Smooth muscle cell (in vitro differentiated cells): Measurements from ENCODE around the gene CCSER1. TPM values are rescaled to one million over a fixed set of nuclear protein-coding genes. Genes with fewer than 3 reads are reported as not detected.

Experiments
- DNase-seq: peaks from one replicate; lab custom pipeline; 2025; ENCODE audit not compliant: unreplicated experiment; lab: John Stamatoyannopoulos, UW
- H2AFZ ChIP-seq: fragments of 200-600 bp; sonication (generic); 2 replicates; pipeline ENCODE4 v1.6.0; 2016; ENCODE audit warnings: antibody characterized with exemption, low read depth, mild to moderate bottlenecking
- H3F3A ChIP-seq: fragments of 200-600 bp; sonication (generic); 2 replicates; pipeline ENCODE4 v1.6.0; 2017; ENCODE audit warnings: antibody characterized with exemption, low read depth
- H3K27ac ChIP-seq: fragments of 200-600 bp; sonication (generic); 2 replicates; pipeline ENCODE4 v1.5.1; 2016; ENCODE audit warnings: low read depth, mild to moderate bottlenecking
- H3K27me3 ChIP-seq: fragments of 200-600 bp; sonication (generic); 2 replicates; pipeline ENCODE4 v1.6.1; 2016; ENCODE audit warnings: low read depth, mild to moderate bottlenecking
- H3K36me3 ChIP-seq: fragments of 200-600 bp; sonication (generic); 2 replicates; pipeline ENCODE4 v1.5.1; 2016; ENCODE audit warnings: low read depth
- H3K4me1 ChIP-seq: fragments of 200-600 bp; sonication (generic); 2 replicates; pipeline ENCODE4 v1.5.1; 2016; ENCODE audit warnings: low read depth
- H3K4me2 ChIP-seq: fragments of 200-600 bp; sonication (generic); 2 replicates; pipeline ENCODE4 v1.6.0; 2016; ENCODE audit warnings: mild to moderate bottlenecking
- H3K4me3 ChIP-seq: fragments of 200-600 bp; sonication (generic); 2 replicates; pipeline ENCODE4 v1.5.1; 2016; ENCODE audit warnings: mild to moderate bottlenecking
- H3K79me2 ChIP-seq: fragments of 200-600 bp; sonication (generic); 2 replicates; pipeline ENCODE4 v1.6.0; 2016; ENCODE audit warnings: low read depth, mild to moderate bottlenecking
- H3K9ac ChIP-seq: fragments of 200-600 bp; sonication (generic); 2 replicates; pipeline ENCODE4 v1.6.0; 2016; ENCODE audit warnings: low read depth
- H3K9me3 ChIP-seq: fragments of 200-600 bp; sonication (generic); replicated peaks from 2 replicates; pipeline ENCODE4 v1.5.1; 2016; ENCODE audit warnings: low read depth
- H4K20me1 ChIP-seq: fragments of 200-600 bp; sonication (generic); 2 replicates; pipeline ENCODE4 v1.6.0; 2016; ENCODE audit warnings: low read depth
- CTCF ChIP-seq: fragments of 200-600 bp; sonication (generic); IDR thresholded peaks from 2 replicates; pipeline ENCODE4 v1.5.1; 2017; ENCODE audit warnings: borderline replicate concordance, mild to moderate bottlenecking, antibody characterized with exemption; ENCODE audit not compliant: insufficient read depth, poor library complexity, severe bottlenecking
- WGBS: methylation state at CpG from one replicate; pipeline ENCODE4 v1.1.7; 2016; ENCODE audit warnings: low lambda C conversion rate; 5-methylcytosine and 5-hydroxymethylcytosine counted together
- polyA plus RNA-seq: library from polyadenylated mRNA; unstranded; fragments of >200 nt; fragmentation: Nextera tagmentation; extraction: Ambion mirVana; gene quantifications from 2 replicates; pipeline ENCODE4 v1.2.1, GENCODE V29; 2016
- total RNA-seq: library from RNA; depleted of rRNA; stranded (reverse); fragments of >200 nt; gene quantifications from 2 replicates; pipeline ENCODE4 v1.2.3, GENCODE V29; 2014

Gene CCSER1
- total and polyA plus RNA-seq, 2 experiments from 2014 or later = 0.76 TPM; not detected in 1

- Histone ChIP-seq H3K27me3 (no peaks in the 10 kb centered on the region), H3K4me1 (no peaks in the 10 kb centered on the region), H3K79me2 (no peaks in the 10 kb centered on the region), H3K4me3 (no peak overlapping the region), H3K4me2 (no peak overlapping the region), H4K20me1 (no peaks in the 10 kb centered on the region), H2AFZ (no peak overlapping the region), H3K36me3 (no peaks in the 10 kb centered on the region), H3K9me3 (no peaks in the 10 kb centered on the region), H3K27ac (no peak overlapping the region), H3F3A (no peaks in the 10 kb centered on the region), H3K9ac (no peak overlapping the region)
- DNase-seq = no peak
- TF ChIP-seq CTCF = no peak
Measured at GRCh38 chr4:90082449-90082848, 44.7 kb upstream of the CCSER1 start.

GRCh38 chr4:90084277-90084966 lies 42.8 kb upstream of the CCSER1 start:
- WGBS = 83% methylated on average over 3 of the region's 3 CpGs
- no peaks in the 10 kb centered on the region for H3K79me2 ChIP-seq

GRCh38 chr4:90084967-90085295 lies 42.3 kb upstream of the CCSER1 start:
- Histone ChIP-seq H3K4me2 (no peak overlapping the region), H3K4me3 (no peak overlapping the region), H3F3A (no peaks in the 10 kb centered on the region), H3K27ac (no peak overlapping the region), H3K79me2 (no peaks in the 10 kb centered on the region), H3K4me1 (no peaks in the 10 kb centered on the region), H3K27me3 (no peaks in the 10 kb centered on the region), H3K36me3 (no peaks in the 10 kb centered on the region), H3K9me3 (no peaks in the 10 kb centered on the region), H4K20me1 (no peaks in the 10 kb centered on the region), H3K9ac (no peak overlapping the region), H2AFZ (no peak overlapping the region)
- WGBS = 76% methylated on average over 5 of the region's 5 CpGs
- no peak for TF ChIP-seq CTCF
- no peak for DNase-seq

More at GRCh38 chr4:90084277-90084966, 42.8 kb upstream of the CCSER1 start:
- Histone ChIP-seq H3K27ac (no peak overlapping the region), H3K27me3 (no peaks in the 10 kb centered on the region), H4K20me1 (no peaks in the 10 kb centered on the region), H3K9ac (no peak overlapping the region), H3F3A (no peaks in the 10 kb centered on the region), H3K9me3 (no peaks in the 10 kb centered on the region), H3K4me3 (no peak overlapping the region), H3K36me3 (no peaks in the 10 kb centered on the region), H3K4me2 (no peak overlapping the region), H3K4me1 (no peaks in the 10 kb centered on the region), H2AFZ (no peak overlapping the region)
- TF ChIP-seq CTCF = no peak
- no peak for DNase-seq

GRCh38 chr4:90093526-90093925 lies 33.7 kb upstream of the CCSER1 start:
- Histone ChIP-seq H3K27me3 (no peaks in the 10 kb centered on the region), H3K4me2 (no peak overlapping the region), H3K4me1 (no peaks in the 10 kb centered on the region), H3K9me3 (no peaks in the 10 kb centered on the region), H3K79me2 (no peaks in the 10 kb centered on the region), H3K4me3 (no peak overlapping the region), H3F3A (no peaks in the 10 kb centered on the region), H3K9ac (no peak overlapping the region), H2AFZ (no peak overlapping the region), H3K36me3 (no peaks in the 10 kb centered on the region), H3K27ac (no peak overlapping the region), H4K20me1 (no peaks in the 10 kb centered on the region)
- no peak for DNase-seq
- no peak for TF ChIP-seq CTCF
- WGBS = 76% methylated on average over 2 of the region's 2 CpGs
